B cell (primary cell): ENCODE measurements around the gene FOXD4. TPM values are rescaled to one million over a fixed set of nuclear protein-coding genes. Genes with fewer than 3 reads are reported as not detected.
A peak's percentile ranks its signal among the peaks of the same experiment; 100 is the strongest.
"Not testable (repeated sequence)": the region's sequence is repeated elsewhere in the genome, so short reads cannot be mapped to it uniquely, and the experiment has no call there.

Experiments
- ATAC-seq: fragments of 200-7000 bp; cut with Tn5 transposase; one replicate; pipeline ENCODE4 v1.10.0; 2021; ENCODE audit warnings: low read depth, mild to moderate bottlenecking, moderate number of reproducible peaks, moderate library complexity
- CTCF ChIA-PET: fragments of 350-600 bp; sonication (Branson Sonifier 250); formaldehyde crosslinking; loops from one replicate; lab custom pipeline; 2021; ENCODE audit warnings: antibody characterized with exemption, inconsistent platforms; lab: Charles Lee
- POLR2A ChIA-PET: fragments of 350-600 bp; sonication (Branson Sonifier 250); formaldehyde crosslinking; loops from one replicate; lab custom pipeline; 2021; ENCODE audit warnings: antibody characterized with exemption; lab: Charles Lee
- DNase-seq: peaks from one replicate; pipeline ENCODE4 v3.0.0; 2013
- H2AFZ ChIP-seq: 2 replicates; pipeline ENCODE4 v1.6.1; 2012; ENCODE audit warnings: mild to moderate bottlenecking, low read depth, low read length; ENCODE audit not compliant: insufficient read depth, poor library complexity, severe bottlenecking
- H3K27ac ChIP-seq, 2 donors: 1 replicate in 1 of 2; 2 replicates in 1 of 2; pipeline ENCODE4 v1.5.1; 2012 to 2013; ENCODE audit warnings: low read length in 2 of 2, mild to moderate bottlenecking in 2 of 2, moderate library complexity in 1 of 2
- H3K27me3 ChIP-seq, 4 experiments: fragments of 200-600 bp in 1 of 4; sonication (generic) in 1 of 4; replicated peaks in 1 of 4; 1 replicate in 2 of 4; 2 replicates in 2 of 4; pipeline versions ENCODE4 v1.6.1 to v1.7.0; 2013 to 2016; ENCODE audit warnings: low read length in 3 of 4, mild to moderate bottlenecking in 2 of 4, mixed read lengths in 1 of 4, moderate library complexity in 1 of 4; ENCODE audit not compliant: insufficient read depth in 4 of 4, control insufficient read depth in 3 of 4; ENCODE audit errors: control extremely low read depth in 1 of 4
- H3K36me3 ChIP-seq, 2 experiments: replicated peaks in 1 of 2; 1 replicate in 1 of 2; 2 replicates in 1 of 2; pipeline versions ENCODE4 v1.6.1 to v1.7.1; 2013; ENCODE audit warnings: low read length in 1 of 2; ENCODE audit not compliant: insufficient read depth in 2 of 2, control insufficient read depth in 1 of 2; ENCODE audit errors: control extremely low read depth in 1 of 2, extremely low read depth in 1 of 2
- H3K4me1 ChIP-seq, 2 donors: fragments of 200-600 bp in 1 of 2; sonication (generic) in 1 of 2; 1 replicate in 1 of 2; 2 replicates in 1 of 2; pipeline versions ENCODE4 v1.5.1 to v1.6.1; 2013 to 2017; ENCODE audit warnings: low read length in 2 of 2; ENCODE audit not compliant: control insufficient read depth in 2 of 2, insufficient read depth in 2 of 2
- H3K4me2 ChIP-seq: replicated peaks from 2 replicates; pipeline ENCODE3; 2012; ENCODE audit warnings: mild to moderate bottlenecking, low read depth, low read length; ENCODE audit not compliant: poor library complexity, severe bottlenecking
- H3K4me3 ChIP-seq, 5 experiments: fragments of 200-600 bp in 1 of 5; sonication (generic) in 1 of 5; 1 replicate in 3 of 5; 2 replicates in 2 of 5; pipeline versions ENCODE4 v1.5.1 to v1.7.0; 2011 to 2016; ENCODE audit warnings: low read length in 4 of 5, mild to moderate bottlenecking in 4 of 5, low read depth in 2 of 5, control low read depth in 1 of 5, moderate library complexity in 1 of 5; ENCODE audit not compliant: insufficient read depth in 1 of 5; ENCODE audit errors: control extremely low read depth in 1 of 5, extremely low read depth in 1 of 5
- H3K79me2 ChIP-seq: fragments of 200-600 bp; sonication (generic); one replicate; pipeline ENCODE4 v1.6.0; 2016; ENCODE audit warnings: low read length; ENCODE audit not compliant: control insufficient read depth, insufficient read depth
- H3K9ac ChIP-seq: fragments of 200-600 bp; sonication (generic); 2 replicates; pipeline ENCODE4 v1.6.1; 2017; ENCODE audit warnings: mild to moderate bottlenecking, low read length, moderate library complexity
- H3K9me3 ChIP-seq, 3 donors: one replicate each; pipeline versions ENCODE4 v1.6.1 to v1.7.1; 2013; ENCODE audit warnings: low read length in 2 of 3; ENCODE audit not compliant: control insufficient read depth in 2 of 3, insufficient read depth in 1 of 3; ENCODE audit errors: control extremely low read depth in 1 of 3
- H4K20me1 ChIP-seq: 2 replicates; pipeline ENCODE4 v1.6.0; 2012; ENCODE audit warnings: mild to moderate bottlenecking, low read length; ENCODE audit not compliant: insufficient read depth, control insufficient read depth, poor library complexity, severe bottlenecking
- H3K27ac Mint-ChIP-seq: one replicate; pipeline ENCODE4 v1.8.0; 2021; ENCODE audit warnings: mixed read lengths
- H3K27me3 Mint-ChIP-seq: one replicate; pipeline ENCODE4 v1.8.0; 2021; ENCODE audit warnings: mixed read lengths
- H3K4me1 Mint-ChIP-seq: one replicate; pipeline ENCODE4 v1.8.0; 2021; ENCODE audit warnings: mixed read lengths
- H3K4me3 Mint-ChIP-seq: one replicate; pipeline ENCODE4 v1.8.0; 2021; ENCODE audit warnings: mixed read lengths
- H3K9me3 Mint-ChIP-seq: one replicate; pipeline ENCODE4 v1.8.0; 2022; ENCODE audit warnings: mixed read lengths; ENCODE audit not compliant: insufficient read depth
- WGBS: methylation state at CpG from one replicate; pipeline ENCODE4 v1.1.5; 2013; ENCODE audit warnings: missing lambda C conversion rate; ENCODE audit not compliant: insufficient coverage; 5-methylcytosine and 5-hydroxymethylcytosine counted together
- intact Hi-C: fragments of 100-400 bp; cut with micrococcal nuclease; formaldehyde crosslinking; loops from one replicate; pipeline ENCODE4 v1.10.0; 2022
- polyA plus RNA-seq: library from polyadenylated mRNA; depleted of rRNA; stranded (reverse); fragments of >200 nt; gene quantifications from 2 replicates; pipeline ENCODE4 v1.2.3, GENCODE V29; 2012
- total RNA-seq, 2 donors: library from RNA; stranded (reverse); fragments of 120-200 nt in 1 of 2; gene quantifications; 1 replicate in 1 of 2; 2 replicates in 1 of 2; pipeline versions ENCODE4 v1.2.3 to v1.2.4, GENCODE V29; 2013 to 2022

Gene FOXD4
- total and polyA plus RNA-seq, 2 donors (not counting 1 experiment from before 2014, with no cell fraction given): 0.18 to 0.89 TPM

- H3K4me1 Mint-ChIP-seq, H3K27ac Mint-ChIP-seq, H3K27me3 Mint-ChIP-seq, intact Hi-C loops, CTCF ChIA-PET, H3K27me3 ChIP-seq, ATAC-seq, H3K4me1 ChIP-seq, H3K9ac ChIP-seq, H3K27ac ChIP-seq, H4K20me1 ChIP-seq, POLR2A ChIA-PET, H3K79me2 ChIP-seq, H3K4me3 ChIP-seq, H2AFZ ChIP-seq, H3K9me3 ChIP-seq, H3K9me3 Mint-ChIP-seq, DNase-seq, H3K36me3 ChIP-seq: not testable (repeated sequence)
- peak overlapping the region; percentile 35 for H3K4me2 ChIP-seq
- no CpG with 5 or more reads among the region's 18 CpGs for WGBS
- H3K4me3 Mint-ChIP-seq: peak overlapping the region; percentile 64
Observed at GRCh38 chr9:73900-74525, 44.2 kb downstream of the FOXD4 start.

GRCh38 chr9:73076-73899, 44.9 kb downstream of the FOXD4 start:
- H3K79me2 ChIP-seq, H3K36me3 ChIP-seq, H3K27me3 Mint-ChIP-seq, H3K27ac Mint-ChIP-seq, H3K9me3 ChIP-seq, POLR2A ChIA-PET, CTCF ChIA-PET, H4K20me1 ChIP-seq, H3K27me3 ChIP-seq, H3K4me1 Mint-ChIP-seq, intact Hi-C loops, H3K9me3 Mint-ChIP-seq, H3K4me1 ChIP-seq, H3K9ac ChIP-seq, H3K27ac ChIP-seq, H2AFZ ChIP-seq, ATAC-seq: not testable (repeated sequence)
- H3K4me2 ChIP-seq: peak overlapping the region; percentile 35
- H3K4me3 ChIP-seq: peak overlapping the region in 2 of 5 experiments; percentile 12 to 18
- peak overlapping the region; percentile 64 for H3K4me3 Mint-ChIP-seq
- DNase-seq: peak; percentile 15
- WGBS: 3% methylated on average over 83 of the region's 109 CpGs

Other genes with a start within 250 kb of the FOXD4 start
- gene WASHC1, start 89.0 kb downstream of the FOXD4 start, total RNA-seq: 30.9 and 32.8 TPM in 2 replicates
- gene WASHC1, start 89.0 kb downstream of the FOXD4 start, polyA plus RNA-seq: 10.9 and 15.2 TPM in 2 replicates
- 57.5 and 59.9 TPM in 2 replicates for gene ZNG1A, start 60.6 kb upstream of the FOXD4 start, total RNA-seq
- 14.0 and 34.4 TPM in 2 replicates for gene ZNG1A, start 60.6 kb upstream of the FOXD4 start, polyA plus RNA-seq
- gene DOCK8, start 96.4 kb upstream of the FOXD4 start, total RNA-seq: 288 and 297 TPM in 2 replicates
- 47.6 and 54.0 TPM in 2 replicates for gene DOCK8, start 96.4 kb upstream of the FOXD4 start, polyA plus RNA-seq